COLO668 (cell line): Measurements from ENCODE around the gene DNAH1.

Source experiments
- DNase-seq: peaks from one replicate; lab custom pipeline; 2025; ENCODE audit not compliant: unreplicated experiment; lab: John Stamatoyannopoulos, UW

The DNAH1 gene

GRCh38 chr3:52402101-52402521, 86.0 kb downstream of the DNAH1 start:
- DNase-seq = no peak

GRCh38 chr3:52402706-52403270, 86.7 kb downstream of the DNAH1 start:
- DNase-seq = no peak

- DNase-seq = no peak
These were observed 87.2 kb downstream of the DNAH1 start for GRCh38 chr3:52403271-52403841.

GRCh38 chr3:52403955-52404354, 87.8 kb downstream of the DNAH1 start:
- no peak for DNase-seq

- DNase-seq = no peak
These were observed 88.3 kb downstream of the DNAH1 start for GRCh38 chr3:52404391-52404790.

GRCh38 chr3:52405066-52405465, 88.9 kb downstream of the DNAH1 start:
- DNase-seq = no peak

- DNase-seq = no peak
These were observed 89.5 kb downstream of the DNAH1 start for GRCh38 chr3:52405601-52406110.

GRCh38 chr3:52406231-52406661, 90.1 kb downstream of the DNAH1 start:
- DNase-seq = no peak

GRCh38 chr3:52406791-52407510, 90.8 kb downstream of the DNAH1 start:
- DNase-seq = no peak

- no peak for DNase-seq
These were observed 91.7 kb downstream of the DNAH1 start for GRCh38 chr3:52407779-52408178.

GRCh38 chr3:52408466-52408865, 92.3 kb downstream of the DNAH1 start:
- DNase-seq = no peak

GRCh38 chr3:52415800-52416199, 99.7 kb downstream of the DNAH1 start:
- DNase-seq = no peak

- DNase-seq = no peak
These were observed 104.3 kb downstream of the DNAH1 start for GRCh38 chr3:52420388-52420787.

- DNase-seq = no peak
These were observed 106.5 kb downstream of the DNAH1 start for GRCh38 chr3:52422669-52423068.

GRCh38 chr3:52423173-52423572, 107.1 kb downstream of the DNAH1 start:
- DNase-seq = no peak

GRCh38 chr3:52428151-52429005, 112.3 kb downstream of the DNAH1 start:
- DNase-seq = peak; percentile 33

- DNase-seq = no peak
These were observed 112.9 kb downstream of the DNAH1 start for GRCh38 chr3:52429031-52429430.

GRCh38 chr3:52429779-52430415, 113.8 kb downstream of the DNAH1 start:
- no peak for DNase-seq

GRCh38 chr3:52430416-52430810, 114.3 kb downstream of the DNAH1 start:
- DNase-seq = no peak

GRCh38 chr3:52431459-52432223, 115.5 kb downstream of the DNAH1 start:
- DNase-seq = no peak
